ENCODE results near the gene MYH11.

The MYH11 gene

DNA sequence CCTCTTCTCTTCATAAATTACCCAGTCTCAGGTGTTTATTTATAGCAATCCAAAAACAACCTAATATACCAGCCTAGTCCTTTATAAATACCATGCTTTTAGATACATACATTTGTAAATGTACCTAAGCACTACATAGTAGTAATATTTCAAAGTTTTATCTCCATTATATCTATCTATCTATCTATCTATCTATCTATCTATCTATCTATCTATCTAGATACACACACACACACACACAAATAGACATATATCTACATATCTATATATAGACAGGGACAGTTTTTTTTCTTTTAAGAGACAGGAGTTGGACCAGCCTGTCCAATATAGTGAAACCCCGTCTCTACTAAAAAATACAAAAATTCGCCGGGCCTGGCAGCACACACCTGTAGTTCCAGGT, 25.7 kb upstream of the MYH11 start:
- no peak for DNase-seq
- Histone ChIP-seq H3K36me3 (peaks cover 31% of the 10 kb centered on the region), H3K27ac (no peak overlapping the region), H3K9me3 (ENCODE audit: severe bottlenecking) (no peaks in the 10 kb centered on the region), H3K4me3 (ENCODE audit: low read depth, low read length) (no peak overlapping the region), H3K27me3 (ENCODE audit: insufficient read depth, low read depth, severe bottlenecking) (no peaks in the 10 kb centered on the region)
- TF ChIP-seq, protein P1, sequence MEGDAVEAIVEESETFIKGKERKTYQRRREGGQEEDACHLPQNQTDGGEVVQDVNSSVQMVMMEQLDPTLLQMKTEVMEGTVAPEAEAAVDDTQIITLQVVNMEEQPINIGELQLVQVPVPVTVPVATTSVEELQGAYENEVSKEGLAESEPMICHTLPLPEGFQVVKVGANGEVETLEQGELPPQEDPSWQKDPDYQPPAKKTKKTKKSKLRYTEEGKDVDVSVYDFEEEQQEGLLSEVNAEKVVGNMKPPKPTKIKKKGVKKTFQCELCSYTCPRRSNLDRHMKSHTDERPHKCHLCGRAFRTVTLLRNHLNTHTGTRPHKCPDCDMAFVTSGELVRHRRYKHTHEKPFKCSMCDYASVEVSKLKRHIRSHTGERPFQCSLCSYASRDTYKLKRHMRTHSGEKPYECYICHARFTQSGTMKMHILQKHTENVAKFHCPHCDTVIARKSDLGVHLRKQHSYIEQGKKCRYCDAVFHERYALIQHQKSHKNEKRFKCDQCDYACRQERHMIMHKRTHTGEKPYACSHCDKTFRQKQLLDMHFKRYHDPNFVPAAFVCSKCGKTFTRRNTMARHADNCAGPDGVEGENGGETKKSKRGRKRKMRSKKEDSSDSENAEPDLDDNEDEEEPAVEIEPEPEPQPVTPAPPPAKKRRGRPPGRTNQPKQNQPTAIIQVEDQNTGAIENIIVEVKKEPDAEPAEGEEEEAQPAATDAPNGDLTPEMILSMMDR (IDR thresholded peaks at IDR 0.05; ENCODE audit: low read depth, low read length) = no peak

DNA sequence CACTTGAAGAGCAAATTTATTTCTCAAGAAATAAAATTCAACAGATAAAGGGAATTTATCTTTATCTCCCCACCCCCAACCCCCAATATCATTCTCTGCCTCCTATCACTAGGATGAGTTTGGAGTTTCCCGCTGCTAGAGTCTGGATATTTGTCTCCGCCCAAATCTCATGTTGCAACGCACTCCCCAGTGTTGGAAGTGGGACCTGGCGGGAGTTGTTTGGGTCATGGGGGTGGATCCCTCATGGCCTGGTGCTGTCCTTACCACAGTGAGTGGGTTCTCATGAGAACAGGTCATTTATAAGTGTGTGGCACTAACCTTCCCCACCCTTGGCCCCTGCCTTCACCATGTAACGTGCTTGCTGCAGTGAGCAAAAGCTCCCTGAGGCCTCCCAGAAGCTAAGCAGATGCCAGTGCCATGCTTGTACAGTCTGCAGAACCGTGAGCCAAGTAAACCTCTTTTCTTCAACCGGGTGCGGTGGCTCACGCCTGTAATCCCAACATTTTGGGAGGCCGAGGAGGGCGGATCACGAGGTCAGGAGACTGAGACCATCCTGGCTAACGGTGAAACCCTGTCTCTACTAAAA, 25.1 kb upstream of the MYH11 start:
- H3K27ac ChIP-seq = no peak overlapping the region
- TF ChIP-seq, protein P1 (IDR thresholded peaks at IDR 0.05; ENCODE audit: low read depth, low read length) = no peak
- no peak for DNase-seq
- H3K36me3 ChIP-seq = peaks cover 32% of the 10 kb centered on the region
- H3K4me3 ChIP-seq (ENCODE audit: low read depth, low read length) = no peak overlapping the region
- H3K9me3 ChIP-seq (ENCODE audit: severe bottlenecking) = no peaks in the 10 kb centered on the region
- no peaks in the 10 kb centered on the region for H3K27me3 ChIP-seq (ENCODE audit: insufficient read depth, low read depth, severe bottlenecking)

DNA sequence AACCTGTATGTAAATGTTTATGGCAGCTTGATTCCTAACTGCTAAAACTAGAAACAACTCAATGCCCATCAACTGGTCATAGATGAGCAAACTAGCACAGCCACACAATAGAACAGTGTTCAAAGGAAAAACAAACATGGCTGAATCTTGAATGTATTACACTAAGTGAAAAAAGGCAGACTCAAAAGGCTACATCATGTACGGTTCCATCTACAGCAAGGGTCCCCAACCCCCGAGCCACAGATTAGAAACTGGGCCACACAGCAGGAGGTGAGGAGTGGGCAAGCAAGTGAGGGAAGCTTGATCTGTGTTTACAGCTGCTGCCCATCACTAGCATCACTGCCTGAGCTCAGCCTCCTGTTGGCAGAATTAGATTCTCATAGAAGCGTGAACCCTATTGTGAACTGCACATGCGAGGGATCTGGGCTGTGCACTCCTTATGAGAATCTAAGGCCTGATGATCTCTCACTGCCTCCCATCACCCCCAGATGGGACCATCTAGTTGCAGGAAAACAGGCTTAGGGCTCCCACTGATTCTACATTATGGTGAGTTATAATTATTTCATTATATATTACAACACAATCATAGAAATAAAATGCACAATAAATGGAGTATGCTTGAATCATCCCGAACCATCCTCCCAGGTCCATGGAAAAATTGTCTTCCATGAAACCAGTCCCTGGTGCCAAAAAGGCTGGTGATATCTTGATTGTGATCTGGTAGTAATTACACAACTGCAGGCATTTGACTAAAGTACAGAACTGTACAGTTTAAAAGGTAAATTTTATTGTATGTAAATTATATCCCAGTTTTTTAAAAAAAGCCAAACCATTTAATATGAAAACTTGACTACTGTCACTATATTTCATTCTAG, 23.8 kb upstream of the MYH11 start:
- H3K36me3 ChIP-seq = peaks cover 32% of the 10 kb centered on the region
- no peak overlapping the region for H3K4me3 ChIP-seq (ENCODE audit: low read depth, low read length)
- no peaks in the 10 kb centered on the region for H3K9me3 ChIP-seq (ENCODE audit: severe bottlenecking)
- no peaks in the 10 kb centered on the region for H3K27me3 ChIP-seq (ENCODE audit: insufficient read depth, low read depth, severe bottlenecking)
- no peak for DNase-seq
- no peak overlapping the region for H3K27ac ChIP-seq
- TF ChIP-seq, protein P1 (IDR thresholded peaks at IDR 0.05; ENCODE audit: low read depth, low read length) = no peak

DNA sequence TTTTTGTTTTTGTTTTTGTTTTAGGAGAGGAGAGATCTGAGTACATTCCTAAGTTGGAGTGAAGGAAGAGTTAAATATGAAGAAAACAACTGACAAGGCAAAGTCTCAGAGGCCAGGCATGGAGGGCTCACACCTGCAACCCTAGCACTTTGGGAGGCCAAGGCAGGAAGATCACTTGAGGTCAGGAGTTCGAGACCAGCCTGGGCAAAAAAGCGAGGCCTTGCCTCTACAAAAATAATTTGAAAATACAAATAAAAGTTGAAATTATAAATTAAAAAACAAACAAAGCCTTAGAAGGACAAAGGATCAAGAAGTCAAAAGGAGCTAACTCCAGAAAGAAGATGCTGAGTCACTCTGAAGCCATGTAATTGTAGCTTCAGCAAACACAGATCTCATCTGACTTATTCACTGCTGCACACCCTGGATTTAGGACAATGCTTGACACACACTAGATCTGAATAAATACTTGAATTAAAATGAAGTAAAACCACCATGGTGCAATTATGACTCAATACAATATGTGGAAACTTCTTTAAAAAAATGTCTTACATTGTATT, 22.5 kb upstream of the MYH11 start:
- TF ChIP-seq, protein P1 (IDR thresholded peaks at IDR 0.05; ENCODE audit: low read depth, low read length) = no peak
- Histone ChIP-seq H3K36me3 (peaks cover 32% of the 10 kb centered on the region), H3K9me3 (ENCODE audit: severe bottlenecking) (no peaks in the 10 kb centered on the region), H3K27me3 (ENCODE audit: insufficient read depth, low read depth, severe bottlenecking) (no peaks in the 10 kb centered on the region), H3K27ac (no peak overlapping the region), H3K4me3 (ENCODE audit: low read depth, low read length) (no peak overlapping the region)
- DNase-seq = no peak

DNA sequence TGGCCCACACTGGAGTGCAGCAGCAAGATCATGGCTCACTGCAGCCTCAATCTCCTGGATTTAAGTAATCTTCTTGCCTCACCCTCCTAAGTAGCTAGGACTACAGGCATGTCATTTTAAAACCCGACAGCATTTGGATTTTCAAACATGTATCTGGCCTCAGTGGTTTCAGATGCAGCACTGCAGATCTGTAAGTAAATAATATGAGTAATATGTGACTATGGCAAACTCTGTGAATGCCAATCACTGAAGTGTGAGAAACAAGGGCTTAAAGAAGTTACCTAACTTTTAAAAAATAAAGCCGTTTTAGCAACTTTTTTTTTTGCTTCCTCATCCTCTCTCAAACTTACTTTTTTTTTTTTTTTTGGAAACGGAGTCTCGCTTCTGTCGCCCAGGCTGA, 19.7 kb upstream of the MYH11 start:
- no peak for DNase-seq
- H3K27ac ChIP-seq = no peak overlapping the region
- H3K9me3 ChIP-seq (ENCODE audit: severe bottlenecking) = no peaks in the 10 kb centered on the region
- no peak overlapping the region for H3K4me3 ChIP-seq (ENCODE audit: low read depth, low read length)
- H3K27me3 ChIP-seq (ENCODE audit: insufficient read depth, low read depth, severe bottlenecking) = no peaks in the 10 kb centered on the region
- TF ChIP-seq, protein P1 (IDR thresholded peaks at IDR 0.05; ENCODE audit: low read depth, low read length) = no peak
- peaks cover 34% of the 10 kb centered on the region for H3K36me3 ChIP-seq

Measured in WERI-Rb-1 (cell line).